HepG2 (cell line): ENCODE results near the gene ZNF117. TPM values are rescaled to one million over a fixed set of nuclear protein-coding genes. Genes with fewer than 3 reads are reported as not detected.

Source experiments
- AHDC1 ChIP-seq: sonication (generic); formaldehyde crosslinking; IDR thresholded peaks from 2 replicates; pipeline ENCODE4 v1.5.1; 2020; ENCODE audit warnings: mild to moderate bottlenecking, missing genetic modification reagents, borderline replicate concordance
- FLYWCH1 ChIP-seq: sonication (generic); formaldehyde crosslinking; IDR thresholded peaks from 2 replicates; pipeline ENCODE4 v1.8.1; 2023; ENCODE audit warnings: mild to moderate bottlenecking, missing genetic modification reagents
- GFI1 ChIP-seq: sonication (generic); formaldehyde crosslinking; IDR thresholded peaks from 2 replicates; pipeline ENCODE4 v1.5.0; 2020; ENCODE audit warnings: missing genetic modification reagents, mild to moderate bottlenecking, borderline replicate concordance
- HMGXB3 ChIP-seq: sonication (generic); formaldehyde crosslinking; IDR thresholded peaks from 2 replicates; pipeline ENCODE4 v1.4.0; 2020; ENCODE audit warnings: missing genetic modification reagents, borderline replicate concordance
- KDM4B ChIP-seq: sonication (generic); formaldehyde crosslinking; IDR thresholded peaks from 2 replicates; pipeline ENCODE4 v1.4.0; 2020; ENCODE audit warnings: missing genetic modification reagents
- MATR3 ChIP-seq: sonication (generic); formaldehyde crosslinking; IDR thresholded peaks from 2 replicates; pipeline ENCODE4 v1.4.0; 2020; ENCODE audit warnings: missing genetic modification reagents
- SKIL ChIP-seq: sonication (generic); formaldehyde crosslinking; IDR thresholded peaks from 2 replicates; pipeline ENCODE4 v1.8.0; 2022; ENCODE audit warnings: missing genetic modification reagents, mild to moderate bottlenecking, moderate library complexity, borderline replicate concordance
- SYNCRIP ChIP-seq: fragments of 200-400 bp; formaldehyde crosslinking; IDR thresholded peaks from 2 replicates; pipeline ENCODE4 v1.6.1; 2018; ENCODE audit warnings: mild to moderate bottlenecking, low read depth, low read length; ENCODE audit not compliant: insufficient read depth
- ZBTB25 ChIP-seq: IDR thresholded peaks from 2 replicates; pipeline ENCODE4 v1.6.1; 2018; ENCODE audit warnings: missing genetic modification reagents
- ZFP1 ChIP-seq: IDR thresholded peaks from 2 replicates; pipeline ENCODE4 v1.6.1; 2016
- ZNF34 ChIP-seq: sonication (generic); formaldehyde crosslinking; IDR thresholded peaks from 2 replicates; pipeline ENCODE4 v1.4.0; 2020; ENCODE audit warnings: mild to moderate bottlenecking, missing genetic modification reagents, borderline replicate concordance
- ZNF414 ChIP-seq: sonication (generic); formaldehyde crosslinking; IDR thresholded peaks from 2 replicates; pipeline ENCODE4 v1.5.0; 2020; ENCODE audit warnings: missing genetic modification reagents
- ZNF549 ChIP-seq: sonication (generic); formaldehyde crosslinking; IDR thresholded peaks from 2 replicates; pipeline ENCODE4 v1.5.0; 2020; ENCODE audit warnings: missing genetic modification reagents
- ZNF652 ChIP-seq: IDR thresholded peaks from 2 replicates; pipeline ENCODE4 v1.6.1; 2016; ENCODE audit warnings: low read depth, borderline replicate concordance
- polyA plus RNA-seq, 8 experiments: library from polyadenylated mRNA; depleted of rRNA in 3 of 8; stranded (reverse) in 7 of 8; unstranded in 1 of 8; fragments of >200 nt; fragmentation: Illumina TruSeq in 4 of 8; extraction: Trizol in 4 of 8; gene quantifications; 2 replicates each; pipeline versions ENCODE4 v1.2.1 to v1.2.3, GENCODE V29; 2011 to 2016; ENCODE audit warnings: low read depth in 4 of 8, missing spikeins in 1 of 8, mixed read lengths in 1 of 8; ENCODE audit not compliant: insufficient read depth in 1 of 8
- total RNA-seq, 5 experiments: library from RNA; depleted of rRNA; stranded (reverse); fragments of >200 nt; fragmentation: Illumina TruSeq; extraction: Trizol; gene quantifications; 2 replicates each; pipeline ENCODE4 v1.2.3, GENCODE V29; 2016; ENCODE audit warnings: low read depth in 1 of 5

Gene ZNF117
- total and polyA plus RNA-seq, 2 of the 13 experiments (the other 11 are each of a cell fraction or from before 2014, with no cell fraction given), result 6.6 to 20.0 TPM

GRCh38 chr7:65006094-65006992 lies 15.5 kb upstream of the ZNF117 start, which contains the start of gene ERV3-1 (continued):
- TF ChIP-seq AHDC1 (CRISPR knock-in tag) (peak; percentile 48; the same call in 1 of the 2 replicates), KDM4B (CRISPR knock-in tag) (no peak), MATR3 (CRISPR knock-in tag) (no peak), ZNF549 (CRISPR knock-in tag) (no peak), HMGXB3 (CRISPR knock-in tag) (peak; percentile 70; the same call in 1 of the 2 replicates), ZNF34 (no peak), ZNF652 (CRISPR knock-in tag) (no peak), ZNF414 (no peak), GFI1 (CRISPR knock-in tag) (no peak; the same call in 1 of the 2 replicates), SYNCRIP (no peak), ZBTB25 (CRISPR knock-in tag) (0 out of 2 replicates have a peak, but pooled peaks have one; percentile 47), SKIL (CRISPR knock-in tag) (no peak), FLYWCH1 (CRISPR knock-in tag) (no peak), ZFP1 (no peak)
